IMR-90 (cell line): ENCODE data around the gene PPM1M. TPM values are rescaled to one million over a fixed set of nuclear protein-coding genes. Genes with fewer than 3 reads are reported as not detected.

Source experiments
- ATAC-seq: fragments of 200-7000 bp; cut with Tn5 transposase; 2 replicates; pipeline ENCODE4 v1.9.1; 2020; ENCODE audit warnings: low read depth, mild to moderate bottlenecking, moderate library complexity
- BruUV-seq: library from RNA; stranded (reverse); fragments of 400-500 nt; replicated peaks from 2 replicates; lab custom pipeline; 2021; lab: Mats Ljungman, UMichigan
- CTCF ChIA-PET: fragments of 300-600 bp; formaldehyde crosslinking; extraction: SDS; loops from one replicate; lab custom pipeline; 2021; ENCODE audit warnings: antibody characterized with exemption; lab: Yijun Ruan, JAX
- POLR2A ChIA-PET: fragments of 300-600 bp; sonication (Branson Sonifier 250); formaldehyde crosslinking; loops from one replicate; lab custom pipeline; 2022; ENCODE audit warnings: antibody characterized with exemption; ENCODE audit not compliant: unreplicated experiment; lab: Charles Lee
- DNase-seq: peaks from one replicate; pipeline ENCODE4 v3.0.0; 2013
- H2AFZ ChIP-seq: replicated peaks from 2 replicates; pipeline ENCODE3; 2013; ENCODE audit warnings: low read length, mild to moderate bottlenecking; ENCODE audit not compliant: poor library complexity
- H2AK5ac ChIP-seq: 2 replicates; pipeline ENCODE4 v1.6.1; 2013; ENCODE audit warnings: low read depth, low read length, inconsistent platforms
- H2AK9ac ChIP-seq: replicated peaks from 2 replicates; pipeline ENCODE3; 2013; ENCODE audit warnings: mild to moderate bottlenecking, low read depth, low read length, moderate library complexity; ENCODE audit not compliant: poor library complexity
- H2BK120ac ChIP-seq: 2 replicates; pipeline ENCODE4 v1.6.1; 2013; ENCODE audit warnings: low read depth, low read length, inconsistent platforms
- H2BK15ac ChIP-seq: 3 replicates; pipeline ENCODE4 v1.6.1; 2013; ENCODE audit warnings: low read depth, low read length, inconsistent platforms
- H2BK20ac ChIP-seq: 2 replicates; pipeline ENCODE4 v1.6.1; 2013; ENCODE audit warnings: low read depth, mild to moderate bottlenecking, inconsistent platforms, low read length, moderate library complexity
- H2BK5ac ChIP-seq: 2 replicates; pipeline ENCODE4 v1.6.1; 2013; ENCODE audit warnings: mild to moderate bottlenecking, low read depth, low read length, inconsistent platforms; ENCODE audit not compliant: poor library complexity, severe bottlenecking
- H3K14ac ChIP-seq: replicated peaks from 2 replicates; pipeline ENCODE4 v1.6.1; 2013; ENCODE audit warnings: low read depth, low read length, inconsistent platforms
- H3K18ac ChIP-seq: 2 replicates; pipeline ENCODE4 v1.6.1; 2013; ENCODE audit warnings: low read depth, low read length, control low read depth
- H3K23ac ChIP-seq: 2 replicates; pipeline ENCODE4 v1.6.1; 2013; ENCODE audit warnings: low read depth, low read length, inconsistent platforms
- H3K27ac ChIP-seq: 2 replicates; pipeline ENCODE4 v1.5.1; 2013; ENCODE audit warnings: mild to moderate bottlenecking, control low read depth, low read length; ENCODE audit not compliant: insufficient read depth
- H3K27me3 ChIP-seq: 2 replicates; pipeline ENCODE4 v1.6.1; 2013; ENCODE audit warnings: low read length; ENCODE audit not compliant: control insufficient read depth, insufficient read depth
- H3K36me3 ChIP-seq: 2 replicates; pipeline ENCODE4 v1.6.1; 2013; ENCODE audit warnings: low read length, mixed read lengths; ENCODE audit not compliant: control insufficient read depth, insufficient read depth
- H3K4ac ChIP-seq: 2 replicates; pipeline ENCODE4 v1.6.1; 2013; ENCODE audit warnings: low read depth, low read length, inconsistent platforms
- H3K4me1 ChIP-seq: 2 replicates; pipeline ENCODE4 v1.6.1; 2013; ENCODE audit warnings: low read length, mixed read lengths; ENCODE audit not compliant: control insufficient read depth, insufficient read depth
- H3K4me2 ChIP-seq: 2 replicates; pipeline ENCODE4 v1.6.1; 2013; ENCODE audit warnings: low read depth, mild to moderate bottlenecking, control low read depth, low read length, moderate library complexity
- H3K4me3 ChIP-seq: 2 replicates; pipeline ENCODE4 v1.5.1; 2013; ENCODE audit warnings: low read depth, mild to moderate bottlenecking, control low read depth, low read length, moderate library complexity; ENCODE audit not compliant: insufficient read depth
- H3K56ac ChIP-seq: 2 replicates; pipeline ENCODE4 v1.6.1; 2013; ENCODE audit warnings: low read length, inconsistent platforms; ENCODE audit not compliant: insufficient read depth; ENCODE audit errors: extremely low read depth
- H3K79me1 ChIP-seq, 2 experiments: 2 replicates each; pipeline ENCODE4 v1.6.1; 2013; ENCODE audit warnings: low read length in 2 of 2, inconsistent platforms in 1 of 2, low read depth in 1 of 2
- H3K9ac ChIP-seq: 2 replicates; pipeline ENCODE4 v1.6.1; 2013; ENCODE audit warnings: low read depth, low read length, control low read depth
- H3K9me1 ChIP-seq: 2 replicates; pipeline ENCODE4 v1.6.1; 2013; ENCODE audit warnings: low read length, inconsistent platforms; ENCODE audit not compliant: insufficient read depth
- H3K9me3 ChIP-seq: 2 replicates; pipeline ENCODE4 v1.6.1; 2013; ENCODE audit warnings: low read length; ENCODE audit not compliant: control insufficient read depth, insufficient read depth
- H4K20me1 ChIP-seq: 2 replicates; pipeline ENCODE4 v1.6.1; 2013; ENCODE audit warnings: low read length, inconsistent platforms; ENCODE audit not compliant: insufficient read depth
- H4K5ac ChIP-seq: 2 replicates; pipeline ENCODE4 v1.6.1; 2013; ENCODE audit warnings: mild to moderate bottlenecking, low read depth, low read length, control low read depth
- H4K8ac ChIP-seq, 2 experiments: 2 replicates each; pipeline ENCODE4 v1.6.1; 2013; ENCODE audit warnings: low read depth in 2 of 2, low read length in 2 of 2, control low read depth in 1 of 2, inconsistent platforms in 1 of 2
- H4K91ac ChIP-seq: 2 replicates; pipeline ENCODE4 v1.6.1; 2013; ENCODE audit warnings: low read depth, low read length, inconsistent platforms; ENCODE audit not compliant: insufficient read depth
- BHLHE40 ChIP-seq: fragments of 150-350 bp; IDR thresholded peaks from 2 replicates; pipeline ENCODE4 v1.6.1; 2016; ENCODE audit warnings: mild to moderate bottlenecking, low read depth, low read length
- CEBPB ChIP-seq: IDR thresholded peaks from 2 replicates; pipeline ENCODE4 v1.6.1; 2012; ENCODE audit warnings: low read depth, low read length, improper control_type of control experiment
- CHD1 ChIP-seq: IDR thresholded peaks from 2 replicates; pipeline ENCODE4 v1.6.1; 2012; ENCODE audit warnings: low read depth, low read length, improper control_type of control experiment
- CTCF ChIP-seq: conservative IDR thresholded peaks from 2 replicates; pipeline ENCODE4 v1.5.1; 2012; ENCODE audit warnings: mild to moderate bottlenecking, low read depth, low read length, improper control_type of control experiment
- FOS ChIP-seq: fragments of 150-350 bp; IDR thresholded peaks from 2 replicates; pipeline ENCODE4 v1.6.1; 2016; ENCODE audit warnings: low read depth, low read length
- MAFK ChIP-seq: IDR thresholded peaks from 2 replicates; pipeline ENCODE4 v1.6.1; 2012; ENCODE audit warnings: low read depth, low read length, improper control_type of control experiment
- MAZ ChIP-seq: IDR thresholded peaks from 2 replicates; pipeline ENCODE4 v1.6.1; 2012; ENCODE audit warnings: low read depth, mild to moderate bottlenecking, low read length, improper control_type of control experiment, moderate library complexity, borderline replicate concordance
- MXI1 ChIP-seq: IDR thresholded peaks from 2 replicates; pipeline ENCODE4 v1.6.1; 2012; ENCODE audit warnings: low read depth, mild to moderate bottlenecking, low read length, moderate library complexity, borderline replicate concordance
- NFE2L2 ChIP-seq: fragments of 150-350 bp; IDR thresholded peaks from 2 replicates; pipeline ENCODE4 v1.6.1; 2016; ENCODE audit warnings: low read depth, mild to moderate bottlenecking, low read length
- POLR2A ChIP-seq: IDR thresholded peaks from 2 replicates; pipeline ENCODE4 v1.6.1; 2012; ENCODE audit warnings: mild to moderate bottlenecking, low read depth, low read length
- RAD21 ChIP-seq: IDR thresholded peaks from 2 replicates; pipeline ENCODE4 v1.6.1; 2012; ENCODE audit warnings: low read length, improper control_type of control experiment
- RCOR1 ChIP-seq: IDR thresholded peaks from 2 replicates; pipeline ENCODE4 v1.6.1; 2012; ENCODE audit warnings: mild to moderate bottlenecking, low read length, improper control_type of control experiment; ENCODE audit not compliant: insufficient replicate concordance
- RFX5 ChIP-seq: IDR thresholded peaks from 2 replicates; pipeline ENCODE4 v1.8.0; 2012; ENCODE audit warnings: low read depth, mild to moderate bottlenecking, low read length, moderate library complexity
- SMC3 ChIP-seq: fragments of 150-350 bp; IDR thresholded peaks from 2 replicates; pipeline ENCODE4 v1.6.1; 2016; ENCODE audit warnings: low read depth, mild to moderate bottlenecking, antibody characterized with exemption, low read length, moderate library complexity
- WGBS, 2 experiments: methylation state at CpG; one replicate each; pipeline versions ENCODE4 v1.1.5 to v1.1.7; 2013; ENCODE audit warnings: missing lambda C conversion rate in 2 of 2; ENCODE audit not compliant: insufficient read length in 1 of 2; ENCODE audit errors: extremely low coverage in 2 of 2; 5-methylcytosine and 5-hydroxymethylcytosine counted together
- dilution Hi-C: fragments of 300-500 bp; cut with HindIII; formaldehyde crosslinking; loops from one replicate; pipeline ENCODE4 v1.14.3; 2018; ENCODE audit warnings: low sequenced_read_pairs; ENCODE audit not compliant: unreplicated experiment
- in situ Hi-C: fragments of 300-500 bp; cut with MboI; formaldehyde crosslinking; loops from 3 replicates; pipeline ENCODE4 v1.14.3; 2019; ENCODE audit warnings: low sequenced_read_pairs, inconsistent platforms, mixed read lengths
- intact Hi-C: fragments of 100-400 bp; cut with micrococcal nuclease; formaldehyde crosslinking; loops from 2 replicates; pipeline ENCODE4 v1.10.0; 2022
- polyA plus RNA-seq, 3 experiments: library from polyadenylated mRNA; depleted of rRNA; stranded (reverse); fragments of >200 nt; gene quantifications; 2 replicates each; pipeline ENCODE4 v1.2.3, GENCODE V29; 2012; ENCODE audit warnings: low replicate concordance in 1 of 3
- total RNA-seq: library from RNA; depleted of rRNA; stranded (reverse); fragments of >200 nt; gene quantifications from 2 replicates; pipeline ENCODE4 v1.2.3, GENCODE V29; 2012
- TF ChIP-seq, protein P1 (sequence below): fragments of 150-350 bp; IDR thresholded peaks from 2 replicates; pipeline ENCODE4 v1.6.1; 2016; ENCODE audit warnings: low read depth, mild to moderate bottlenecking, low read length, moderate library complexity, borderline replicate concordance
- TF ChIP-seq, protein P2 (sequence below): fragments of 150-350 bp; IDR thresholded peaks from 2 replicates; pipeline ENCODE4 v1.6.1; 2017; ENCODE audit warnings: mild to moderate bottlenecking, antibody characterized with exemption, low read length, low read depth

The PPM1M gene
- total and polyA plus RNA-seq, 2 of the 4 experiments (the other 2 are of a cell fraction) = 12.2 to 18.1 TPM

GRCh38 chr3:52208556-52208955 lies 37.0 kb upstream of the PPM1M start:
- Histone ChIP-seq H3K9me3 (no peaks in the 10 kb centered on the region), H3K36me3 (peaks cover 76% of the 10 kb centered on the region), H4K20me1 (no peaks in the 10 kb centered on the region; the same call in 1 of the 2 replicates), H3K4me1 (peaks cover 2% of the 10 kb centered on the region; the same call in 1 of the 2 replicates), H2BK20ac (no peak overlapping the region), H4K5ac (no peak overlapping the region), H2BK120ac (no peak overlapping the region), H2BK5ac (no peak overlapping the region), H2BK15ac (no peak overlapping the region), H3K9me1 (peaks cover 4% of the 10 kb centered on the region; the same call in 1 of the 2 replicates), H3K27ac (no peak overlapping the region), H3K23ac (no peak overlapping the region), H3K27me3 (no peaks in the 10 kb centered on the region), H4K91ac (no peak overlapping the region), H2AK9ac (no peak overlapping the region), H3K4me3 (no peak overlapping the region), H3K56ac (no peak overlapping the region), H4K8ac (no peak overlapping the region), H3K18ac (no peak overlapping the region), H3K9ac (no peak overlapping the region), H3K4ac (no peak overlapping the region), H2AK5ac (no peak overlapping the region), H2AFZ (no peak overlapping the region), H3K14ac (no peak overlapping the region), H3K79me1 (peaks cover 14 to 28% of the 10 kb centered on the region in 2 experiments; a peak in 2 of 4 replicates), H3K4me2 (no peak overlapping the region)
- dilution Hi-C loops = no loop called here
- WGBS, 2 experiments = no CpG with 5 or more reads among the region's 4 CpGs
- ChIA-PET CTCF (no interaction called here), POLR2A (no interaction called here)
- DNase-seq (no peak), ATAC-seq (no peak)
- intact Hi-C loops = no loop called here
- no TSS peak for BruUV-seq
- TF ChIP-seq, protein P1, sequence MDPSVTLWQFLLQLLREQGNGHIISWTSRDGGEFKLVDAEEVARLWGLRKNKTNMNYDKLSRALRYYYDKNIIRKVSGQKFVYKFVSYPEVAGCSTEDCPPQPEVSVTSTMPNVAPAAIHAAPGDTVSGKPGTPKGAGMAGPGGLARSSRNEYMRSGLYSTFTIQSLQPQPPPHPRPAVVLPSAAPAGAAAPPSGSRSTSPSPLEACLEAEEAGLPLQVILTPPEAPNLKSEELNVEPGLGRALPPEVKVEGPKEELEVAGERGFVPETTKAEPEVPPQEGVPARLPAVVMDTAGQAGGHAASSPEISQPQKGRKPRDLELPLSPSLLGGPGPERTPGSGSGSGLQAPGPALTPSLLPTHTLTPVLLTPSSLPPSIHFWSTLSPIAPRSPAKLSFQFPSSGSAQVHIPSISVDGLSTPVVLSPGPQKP = no peak
- TF ChIP-seq CHD1 (no peak), RFX5 (no peak), MAFK (no peak), MXI1 (no peak), CTCF (no peak), MAZ (no peak), RAD21 (no peak), SMC3 (no peak), CEBPB (no peak), FOS (no peak), RCOR1 (no peak), BHLHE40 (no peak), POLR2A (no peak), NFE2L2 (no peak)
- TF ChIP-seq, protein P2, sequence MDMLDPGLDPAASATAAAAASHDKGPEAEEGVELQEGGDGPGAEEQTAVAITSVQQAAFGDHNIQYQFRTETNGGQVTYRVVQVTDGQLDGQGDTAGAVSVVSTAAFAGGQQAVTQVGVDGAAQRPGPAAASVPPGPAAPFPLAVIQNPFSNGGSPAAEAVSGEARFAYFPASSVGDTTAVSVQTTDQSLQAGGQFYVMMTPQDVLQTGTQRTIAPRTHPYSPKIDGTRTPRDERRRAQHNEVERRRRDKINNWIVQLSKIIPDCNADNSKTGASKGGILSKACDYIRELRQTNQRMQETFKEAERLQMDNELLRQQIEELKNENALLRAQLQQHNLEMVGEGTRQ = no peak
- in situ Hi-C loops = no loop called here
